NCI-H128 (cell line): ENCODE measurements around the gene CSMD2.

Source experiments
- DNase-seq: peaks from one replicate; lab custom pipeline; 2025; ENCODE audit not compliant: unreplicated experiment; lab: John Stamatoyannopoulos, UW

CSMD2 gene

DNA sequence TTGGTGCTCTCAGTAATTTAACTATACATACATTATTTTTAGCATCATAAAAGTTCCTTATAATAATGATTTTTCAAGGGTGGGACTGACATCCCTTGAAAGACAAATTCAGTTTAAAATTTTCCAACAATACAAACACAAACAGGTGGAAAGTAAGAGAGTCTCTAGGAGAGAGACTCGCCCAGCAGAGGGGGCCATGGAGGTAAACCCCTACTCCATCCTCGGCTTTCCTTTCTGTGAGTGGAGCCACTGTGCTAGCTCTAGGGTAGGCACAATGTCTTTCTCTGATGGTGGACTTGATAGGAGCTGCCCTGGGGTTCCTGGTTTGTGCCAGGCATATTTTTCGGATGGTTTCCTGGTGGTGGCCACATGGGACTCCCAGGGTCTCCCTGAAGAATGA is 8.3 kb downstream of the CSMD2 start:
- DNase-seq = no peak

DNA sequence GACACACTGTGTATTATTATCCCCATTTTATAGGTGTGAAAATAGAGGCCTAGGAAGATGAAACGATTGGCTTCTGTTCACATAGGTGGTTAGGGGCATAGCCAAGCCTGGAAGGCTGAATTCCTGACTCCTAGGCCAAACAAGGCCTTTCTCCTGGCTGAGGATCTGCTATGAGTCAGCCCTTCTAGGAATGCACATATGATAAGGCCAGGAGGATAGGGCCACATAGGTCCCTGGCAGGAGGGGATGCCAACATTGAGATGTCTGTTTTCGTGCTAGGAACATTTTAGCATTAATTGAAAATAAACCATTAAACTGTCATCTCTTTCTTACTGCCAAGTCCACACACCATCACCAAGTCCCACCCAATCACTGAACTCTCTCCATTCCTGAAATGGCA is 9.2 kb downstream of the CSMD2 start:
- DNase-seq = no peak

DNA sequence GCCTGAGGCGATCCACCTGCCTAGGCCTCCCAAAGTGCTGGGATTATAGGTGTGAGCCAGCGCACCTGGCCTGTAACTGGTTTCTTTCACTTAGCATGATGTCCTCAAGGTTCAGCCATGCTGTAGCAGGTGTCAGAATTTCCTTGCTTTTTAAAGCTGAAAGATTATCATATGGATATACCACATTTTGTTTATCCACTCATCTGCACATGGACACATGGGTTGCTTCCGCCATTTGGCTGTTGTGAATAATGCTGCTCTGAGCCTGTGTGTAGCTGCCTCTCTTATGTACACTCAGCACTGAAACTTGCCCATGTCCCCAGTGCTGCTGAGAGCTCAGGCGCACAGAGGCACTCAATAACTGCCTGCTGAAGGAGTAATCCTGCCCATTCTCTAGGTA is 11.8 kb downstream of the CSMD2 start:
- no peak for DNase-seq

DNA sequence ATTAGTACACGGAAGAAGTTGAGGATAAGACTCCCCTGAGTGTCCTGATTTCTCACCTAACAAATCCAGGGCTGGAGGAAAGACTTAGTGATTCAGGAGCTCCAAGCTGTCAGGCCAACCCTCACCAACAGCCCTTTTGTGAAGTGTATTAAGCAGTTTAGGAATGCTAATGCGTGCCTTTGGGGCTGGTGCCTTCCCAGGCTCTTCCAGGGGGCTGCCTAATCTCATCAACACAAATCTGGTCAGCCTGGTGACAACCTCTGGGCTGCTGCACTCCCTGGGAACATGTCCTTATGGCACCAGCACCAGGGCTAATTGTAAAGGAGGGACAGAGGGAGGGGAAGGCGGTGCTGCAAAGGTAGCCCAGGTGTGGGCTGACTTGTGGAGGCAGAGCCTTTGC is 15.5 kb downstream of the CSMD2 start:
- DNase-seq = no peak

DNA sequence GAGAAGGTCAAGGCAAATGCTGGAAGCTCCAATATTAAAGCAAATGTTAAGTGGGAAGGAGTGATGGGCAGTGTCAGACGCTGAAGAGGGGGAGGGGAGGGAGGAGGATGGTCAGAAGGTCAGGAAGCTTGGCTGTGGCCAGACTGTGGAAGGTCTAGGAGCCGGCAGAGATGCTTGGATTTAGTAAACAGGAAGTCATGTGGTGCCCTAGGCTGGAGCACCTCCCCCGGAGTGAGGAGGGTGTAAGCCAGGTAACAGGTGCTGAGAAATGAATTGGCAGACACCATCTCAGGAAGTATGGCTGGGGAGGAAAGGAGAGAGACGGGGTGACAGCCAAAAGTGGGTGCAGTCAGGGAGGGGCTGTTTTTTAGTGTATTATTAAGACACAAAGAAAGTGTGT is 17.7 kb downstream of the CSMD2 start:
- DNase-seq = no peak

DNA sequence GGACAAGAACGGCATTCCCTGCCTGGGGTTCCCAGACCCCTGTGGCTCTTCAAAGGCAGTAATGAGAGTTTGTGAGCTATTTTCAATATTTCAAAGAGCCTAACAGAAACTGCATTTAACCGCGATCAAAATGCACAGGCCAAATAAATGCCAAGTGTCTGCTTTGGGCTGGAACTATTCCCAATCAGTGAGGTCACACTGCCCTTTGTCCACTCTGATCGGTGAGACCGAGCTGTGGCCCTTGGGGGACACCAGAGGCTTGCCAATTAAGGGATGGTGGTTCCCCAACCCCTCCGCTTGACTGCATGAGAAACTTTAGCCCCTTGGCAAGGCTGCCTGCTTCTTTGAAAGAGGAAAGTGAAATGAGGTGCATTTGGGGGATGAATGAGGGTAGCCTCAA is 20.3 kb downstream of the CSMD2 start:
- no peak for DNase-seq

DNA sequence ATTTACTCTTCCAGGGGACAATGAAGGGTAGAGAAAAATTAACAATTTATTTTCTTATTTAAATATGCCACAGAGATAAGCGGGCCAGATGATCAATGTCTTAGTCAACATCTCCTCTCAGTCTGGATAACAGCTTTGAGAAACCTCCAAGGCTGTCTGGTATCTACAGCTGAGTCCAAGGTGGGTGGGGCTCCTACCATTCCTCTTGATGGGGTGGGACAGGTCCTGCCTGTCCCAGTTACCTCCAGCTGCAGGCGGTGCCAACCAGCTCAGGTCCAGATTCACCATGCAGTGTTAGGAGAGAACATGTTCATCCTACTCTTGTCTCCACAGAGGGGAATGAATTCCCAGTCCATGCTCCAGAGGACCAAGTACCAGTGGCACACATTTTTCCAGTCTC is 21.1 kb downstream of the CSMD2 start:
- no peak for DNase-seq

DNA sequence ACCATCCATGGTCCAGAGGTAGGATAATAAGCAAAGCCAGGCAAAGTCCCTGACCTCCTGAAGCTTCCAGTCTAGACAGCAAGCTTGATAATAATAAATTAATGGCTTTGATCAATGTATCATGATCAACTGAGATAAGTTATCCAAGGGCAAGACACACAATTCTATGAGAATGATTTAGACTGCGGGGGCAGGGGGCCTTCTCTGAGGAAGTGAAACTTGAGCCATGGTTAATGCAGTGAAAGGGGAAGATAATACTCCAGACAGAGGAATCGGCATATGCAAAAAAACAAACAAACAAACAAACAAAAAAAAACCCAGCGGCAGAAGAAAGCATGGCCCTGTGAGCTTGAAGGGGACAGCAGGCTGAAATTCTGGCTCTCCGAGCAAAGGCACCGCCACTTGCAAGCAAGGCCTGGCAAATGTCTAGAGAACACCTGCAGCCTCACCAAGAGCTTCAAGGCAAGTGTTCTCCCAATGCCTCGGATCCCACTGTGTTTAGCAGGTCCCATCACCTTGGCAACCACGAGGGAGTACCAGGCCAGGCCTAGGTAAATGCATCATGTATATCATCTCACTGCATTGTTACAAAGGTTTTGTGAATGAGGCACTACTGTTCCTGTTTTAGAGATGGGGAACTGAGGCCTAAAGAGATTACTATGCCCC is 24.9 kb downstream of the CSMD2 start:
- DNase-seq = no peak

DNA sequence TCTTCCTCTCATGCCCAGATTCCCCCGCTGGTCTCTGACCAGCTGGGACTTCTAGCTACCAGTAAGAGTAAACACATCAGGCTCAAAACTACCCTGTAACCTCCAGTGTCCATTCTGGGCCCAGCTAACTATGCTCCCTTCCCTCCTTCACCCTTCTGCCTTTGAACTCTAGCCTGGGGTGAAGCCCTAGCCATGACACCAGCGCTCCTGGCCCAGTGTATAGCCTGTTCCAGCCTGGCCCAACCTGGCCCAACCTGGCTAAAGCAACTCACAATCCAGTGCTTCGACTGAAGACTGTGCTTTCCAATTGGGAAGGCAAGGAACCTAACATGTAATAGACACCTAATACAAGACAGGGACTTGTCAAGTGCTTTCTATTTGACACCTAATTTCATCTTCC is 27.6 kb downstream of the CSMD2 start:
- no peak for DNase-seq

DNA sequence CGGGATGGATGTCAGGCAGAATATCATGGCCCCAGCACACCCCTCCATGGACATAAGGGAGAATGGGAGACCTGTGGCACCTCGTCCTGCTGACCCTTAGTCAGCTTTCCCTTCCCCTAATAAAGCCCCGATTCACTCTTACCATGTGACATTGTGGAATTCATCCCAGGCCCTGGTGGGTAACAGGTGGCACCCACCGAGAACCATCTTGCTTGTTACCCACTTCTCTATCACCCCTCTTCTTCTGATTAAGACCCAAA is 32.9 kb downstream of the CSMD2 start:
- no peak for DNase-seq

DNA sequence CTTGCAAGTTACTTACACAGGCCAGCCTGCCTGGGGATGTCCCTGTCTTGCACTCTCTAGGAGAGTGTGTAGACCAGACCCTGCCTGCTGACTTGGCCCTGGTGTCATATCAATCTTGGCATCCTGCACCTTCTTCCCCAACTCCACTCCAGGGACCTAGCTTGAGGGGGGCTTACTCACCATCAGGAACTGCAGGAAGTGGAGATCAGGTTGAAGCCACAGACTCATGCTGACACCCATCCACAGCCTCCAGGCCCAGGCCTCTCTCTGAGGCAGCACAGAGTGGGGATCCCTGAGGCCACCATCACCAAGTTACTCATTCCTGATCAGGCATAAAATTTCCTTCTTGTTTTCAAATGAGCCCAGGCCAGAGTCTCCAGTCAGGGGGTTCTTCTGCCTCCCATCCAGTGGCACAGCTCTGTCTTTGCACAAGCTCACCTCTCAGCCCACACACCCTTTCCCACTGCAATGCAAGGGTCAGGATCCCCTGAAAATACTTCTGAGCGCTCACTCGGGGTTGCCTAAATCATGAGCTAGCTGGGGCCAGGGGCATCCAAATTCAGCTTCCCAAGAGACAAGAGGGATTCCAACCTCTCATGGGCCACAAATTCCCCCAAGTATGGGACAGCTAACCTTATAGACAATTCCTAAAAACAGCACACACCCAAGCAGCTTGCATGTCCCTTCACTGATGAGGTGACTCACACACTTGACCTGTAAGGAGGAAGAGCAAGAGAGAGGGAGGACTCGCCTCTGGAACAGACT is 33.5 kb downstream of the CSMD2 start:
- DNase-seq = no peak

DNA sequence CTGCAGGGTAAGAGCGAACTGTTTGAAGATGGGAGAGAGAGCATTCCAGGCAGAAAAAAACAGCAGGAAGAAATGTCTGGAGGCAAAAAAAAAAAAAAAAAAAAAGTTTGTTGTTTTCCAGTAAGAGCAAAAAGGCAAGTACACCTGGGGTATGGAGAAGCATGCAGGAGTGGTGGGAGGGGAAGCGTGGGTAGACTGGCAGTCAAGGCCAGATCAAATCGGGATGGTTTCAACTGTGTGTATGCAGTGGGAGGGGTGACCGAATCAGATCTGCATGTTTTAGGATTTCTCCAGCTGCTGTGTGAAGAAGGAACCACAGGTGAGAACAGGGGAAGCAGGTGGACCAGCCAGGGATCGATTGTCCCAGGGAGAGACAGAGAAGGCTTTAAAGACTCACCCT is 34.7 kb downstream of the CSMD2 start:
- no peak for DNase-seq

DNA sequence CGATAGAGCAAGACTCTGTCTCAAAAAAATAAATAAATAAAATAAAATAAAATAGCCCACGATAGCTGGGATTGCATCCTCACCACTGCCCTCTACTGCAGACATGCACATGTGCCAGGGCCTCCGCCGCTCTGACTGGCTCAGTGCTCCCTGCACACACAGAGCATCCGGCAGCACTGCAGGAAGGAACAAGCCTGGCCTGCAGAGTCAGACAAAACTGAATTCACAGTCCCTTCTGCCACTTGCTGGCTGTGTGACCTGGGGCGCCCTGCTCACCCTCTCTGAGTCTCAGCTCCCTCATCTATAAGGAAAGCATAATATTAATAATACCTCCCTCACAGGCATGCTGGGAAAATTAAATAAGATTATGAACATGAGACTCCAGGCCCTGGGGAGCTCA is 35.4 kb downstream of the CSMD2 start:
- DNase-seq = no peak

DNA sequence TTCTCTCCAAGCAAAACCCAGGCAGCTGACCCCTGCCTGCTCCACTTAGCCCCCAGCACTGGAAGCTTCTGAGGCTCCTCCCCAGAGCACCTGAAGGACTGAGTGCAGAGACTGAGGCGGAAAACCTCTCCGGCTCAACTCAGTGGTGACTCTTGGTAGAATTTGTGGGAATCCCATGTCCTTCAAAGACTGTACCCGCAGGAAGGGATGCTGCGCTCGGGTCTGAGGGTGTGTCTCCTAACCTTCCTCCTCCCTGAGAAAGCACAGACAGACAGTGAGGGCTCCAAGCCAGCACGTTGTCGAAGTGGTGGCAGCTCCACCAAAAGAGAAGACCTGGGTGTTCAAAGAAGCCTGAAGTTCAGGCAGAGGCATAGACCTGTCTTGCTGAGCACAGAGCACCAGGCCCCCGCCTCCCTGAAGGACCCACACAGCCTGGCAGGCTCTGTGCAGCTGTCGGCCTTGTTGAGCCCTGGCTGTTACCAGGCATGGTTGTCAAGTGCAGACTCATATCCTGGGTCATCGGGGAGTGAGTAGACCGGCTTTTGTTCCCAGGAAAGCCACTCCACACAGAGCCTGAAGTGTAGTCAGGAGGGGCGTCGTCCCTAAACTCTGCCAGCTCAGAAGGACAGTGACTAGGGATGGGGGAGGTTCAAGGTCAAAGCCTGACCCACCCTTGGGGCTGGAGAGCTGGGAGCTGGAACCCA is 36.7 kb downstream of the CSMD2 start:
- DNase-seq = no peak

DNA sequence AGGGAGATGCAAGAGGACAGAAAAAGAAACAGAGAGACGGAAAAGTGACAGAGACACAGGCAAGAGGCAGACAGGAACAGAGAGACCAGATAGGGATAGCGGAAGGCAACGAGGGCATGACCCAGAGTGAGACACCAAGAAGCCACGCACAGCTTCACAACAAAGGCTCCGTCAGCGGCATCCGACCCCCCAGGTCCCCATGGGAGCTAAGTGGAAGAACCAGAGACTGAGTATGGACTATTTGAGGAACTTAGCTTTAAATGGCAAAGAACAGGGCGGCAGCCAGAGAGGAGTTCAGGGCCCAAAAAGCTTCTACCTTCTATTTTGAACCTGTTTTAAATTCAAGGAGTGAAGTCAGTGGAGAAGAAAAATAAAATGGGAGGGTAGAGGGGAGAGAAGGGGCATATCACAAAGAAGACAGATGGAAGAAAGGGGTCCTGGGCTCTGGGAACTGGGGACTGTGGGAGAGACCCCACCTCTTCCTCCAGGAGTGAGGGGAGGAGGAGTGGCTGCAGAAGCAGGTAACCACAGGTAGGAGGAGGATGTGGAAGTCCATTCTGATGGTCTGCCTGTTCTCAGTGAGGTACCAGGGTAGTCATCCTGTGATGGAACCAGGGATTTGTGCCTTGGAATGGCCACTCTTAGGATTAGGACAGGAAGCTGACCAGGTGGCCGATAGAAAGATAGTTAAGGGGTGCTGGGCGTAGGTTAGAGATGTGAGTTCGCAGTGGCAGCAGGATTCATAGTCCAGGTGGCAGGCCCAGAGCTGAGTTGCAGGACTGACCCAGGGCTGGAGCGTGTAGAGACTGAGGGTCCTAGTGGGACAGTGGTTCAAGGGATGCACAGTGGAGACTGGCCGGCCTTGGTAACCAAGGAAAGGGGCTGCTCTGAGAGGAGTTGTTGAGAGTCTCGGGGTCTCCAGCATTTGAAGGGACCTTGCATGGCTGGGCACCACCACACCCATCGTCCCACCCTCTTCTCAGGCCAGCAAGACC is 37.7 kb downstream of the CSMD2 start:
- DNase-seq = no peak

DNA sequence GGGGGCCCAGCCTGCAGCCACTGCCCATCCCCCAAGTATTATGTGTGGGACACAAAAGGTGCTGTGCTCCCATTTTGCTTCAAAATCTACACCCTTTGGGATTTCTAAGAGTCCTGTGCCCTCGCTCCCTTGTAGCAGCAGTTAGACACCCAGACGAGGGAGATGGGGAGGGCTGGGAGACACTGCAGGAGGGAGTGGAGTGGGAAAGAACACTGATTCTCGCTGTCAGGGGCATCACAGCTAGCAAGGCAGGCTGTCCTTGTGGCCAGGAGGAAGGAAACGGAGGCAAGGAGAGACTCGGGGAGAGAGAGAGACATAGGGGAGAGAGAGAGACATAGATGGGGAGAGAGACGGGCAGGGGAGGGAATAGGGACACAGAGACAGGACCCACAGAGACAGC is 38.5 kb downstream of the CSMD2 start:
- DNase-seq = no peak

DNA sequence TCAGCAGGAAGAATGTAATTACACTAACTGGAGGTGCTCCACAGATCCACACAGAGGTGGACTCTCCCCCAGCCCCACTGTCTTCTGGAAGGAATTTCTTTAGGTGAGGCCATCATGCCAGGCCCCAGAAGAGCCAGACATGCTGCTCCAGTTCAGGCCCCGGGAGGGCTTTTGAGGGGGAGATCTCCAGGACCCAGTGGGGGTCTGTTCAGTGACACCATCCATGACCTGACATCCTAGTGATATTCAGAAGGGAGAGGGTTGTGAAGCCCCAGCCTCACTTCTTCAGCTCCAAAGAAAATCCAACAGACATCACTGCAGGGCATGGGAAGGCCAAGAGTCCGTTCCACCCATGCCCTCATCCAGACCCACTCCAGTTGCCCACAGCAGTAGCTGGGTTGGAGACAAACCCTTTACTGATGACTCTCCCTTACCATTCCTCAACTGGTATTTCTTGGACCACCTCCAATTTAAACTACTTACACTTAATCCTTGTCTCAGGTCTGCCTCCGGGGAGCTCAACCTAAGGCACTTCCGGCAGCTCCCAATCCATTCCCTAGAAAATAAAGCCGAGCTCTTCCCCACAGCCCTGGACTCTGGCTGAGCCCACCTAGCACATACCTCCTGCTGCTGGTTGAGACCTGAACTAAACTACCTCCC is 39.2 kb downstream of the CSMD2 start:
- no peak for DNase-seq

DNA sequence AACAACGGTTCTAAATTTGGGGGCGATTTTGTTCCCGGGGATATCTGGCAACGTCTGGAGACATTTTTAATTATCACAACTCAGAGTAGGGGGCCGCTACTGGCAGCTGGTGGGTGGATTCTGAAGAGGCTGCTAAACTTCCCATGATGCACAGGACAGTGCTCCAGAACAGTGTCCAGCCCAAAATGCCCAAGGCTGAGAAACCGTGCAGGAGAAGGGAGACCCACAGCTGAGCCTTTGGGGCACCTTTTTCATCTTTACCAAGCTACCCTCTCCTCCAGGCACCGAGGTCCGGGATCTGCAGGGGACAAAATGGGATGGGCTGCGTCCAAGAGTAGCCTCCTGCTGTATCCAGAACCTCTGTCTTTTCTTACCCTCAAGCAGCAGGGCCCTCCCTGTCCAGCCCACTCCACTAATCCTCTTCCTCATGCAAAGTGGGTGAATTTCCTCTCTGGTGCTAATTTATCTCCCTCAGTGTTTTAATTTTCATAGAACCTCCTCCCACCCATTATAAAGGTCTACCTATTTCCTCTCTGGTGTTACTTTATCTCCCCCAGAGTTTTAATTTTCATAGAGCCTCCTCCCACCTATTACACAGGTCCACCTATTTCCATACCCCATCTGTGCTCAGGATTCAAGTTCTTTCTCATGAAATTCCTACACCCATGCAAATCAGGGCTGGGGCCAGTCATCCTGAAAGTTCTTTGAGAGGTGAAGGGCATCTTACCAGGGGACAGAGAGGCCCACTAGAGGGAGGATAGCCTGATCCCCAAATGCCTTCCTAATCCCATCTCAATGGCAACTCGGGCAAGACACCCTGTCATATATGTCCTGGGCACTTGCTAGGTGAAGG is 42.7 kb downstream of the CSMD2 start:
- no peak for DNase-seq

DNA sequence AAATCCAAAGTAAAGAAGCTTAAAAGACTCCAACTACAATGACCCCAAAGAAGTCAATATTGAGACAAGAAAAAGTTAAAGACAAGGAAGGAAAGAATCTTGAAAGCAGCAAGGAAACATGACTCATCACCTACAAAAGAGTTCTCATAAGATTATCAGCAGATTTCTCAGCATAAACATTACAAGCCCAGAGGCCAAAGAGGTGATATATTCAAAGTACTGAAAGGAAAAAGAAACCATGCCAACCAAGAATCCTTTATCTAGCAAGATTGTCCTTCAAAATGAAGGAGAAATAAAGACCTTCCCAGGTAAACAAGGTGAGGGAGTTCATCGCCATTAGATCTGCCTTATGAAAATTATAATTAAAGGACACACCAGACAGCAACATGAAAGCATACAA is 49.8 kb downstream of the CSMD2 start:
- no peak for DNase-seq

DNA sequence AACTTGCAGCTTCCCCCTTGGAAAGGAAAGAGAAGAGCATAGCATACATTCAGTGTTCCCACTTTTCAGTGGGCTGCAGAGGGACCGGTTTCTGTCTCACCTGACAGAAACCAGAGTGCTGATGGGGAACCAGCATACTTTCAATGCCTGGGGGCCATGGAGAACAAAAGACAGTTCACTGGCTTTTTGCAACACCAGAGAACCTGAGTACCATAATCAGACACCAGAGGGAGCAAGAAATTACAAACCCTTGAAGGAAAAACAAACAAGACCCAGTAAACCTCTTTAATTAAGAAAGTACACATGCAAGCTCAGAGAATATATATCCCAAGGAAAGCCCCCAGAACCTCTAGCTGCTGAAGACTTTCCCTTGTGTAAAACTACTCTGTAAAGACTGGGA is 51.1 kb downstream of the CSMD2 start:
- DNase-seq = no peak
